ENCODE results near the gene COL5A1.

Gene COL5A1

GRCh38 chr9:134848504-134848903 lies 206.9 kb downstream of the COL5A1 start:
- DNase-seq (ENCODE audit: extremely low read depth, low read depth), result no peak
- TF ChIP-seq CTCF (IDR thresholded peaks at IDR 0.05; ENCODE audit: low read depth, low read length), result no peak

GRCh38 chr9:134850611-134851010 lies 209.0 kb downstream of the COL5A1 start:
- no peak for DNase-seq (ENCODE audit: extremely low read depth, low read depth)
- no peak for TF ChIP-seq CTCF (IDR thresholded peaks at IDR 0.05; ENCODE audit: low read depth, low read length)

- no peak for TF ChIP-seq CTCF (IDR thresholded peaks at IDR 0.05; ENCODE audit: low read depth, low read length)
- DNase-seq (ENCODE audit: extremely low read depth, low read depth), result no peak
These were observed 209.4 kb downstream of the COL5A1 start for GRCh38 chr9:134851020-134851419.

GRCh38 chr9:134852906-134853654 lies 211.5 kb downstream of the COL5A1 start:
- TF ChIP-seq CTCF (IDR thresholded peaks at IDR 0.05; ENCODE audit: low read depth, low read length), result no peak
- no peak for DNase-seq (ENCODE audit: extremely low read depth, low read depth)

GRCh38 chr9:134853893-134854292 lies 212.3 kb downstream of the COL5A1 start:
- DNase-seq (ENCODE audit: extremely low read depth, low read depth), result no peak
- no peak for TF ChIP-seq CTCF (IDR thresholded peaks at IDR 0.05; ENCODE audit: low read depth, low read length)

- no peak for DNase-seq (ENCODE audit: extremely low read depth, low read depth)
- no peak for TF ChIP-seq CTCF (IDR thresholded peaks at IDR 0.05; ENCODE audit: low read depth, low read length)
These were observed 213.0 kb downstream of the COL5A1 start for GRCh38 chr9:134854541-134854981.

- no peak for TF ChIP-seq CTCF (IDR thresholded peaks at IDR 0.05; ENCODE audit: low read depth, low read length)
- no peak for DNase-seq (ENCODE audit: extremely low read depth, low read depth)
These were observed 213.8 kb downstream of the COL5A1 start for GRCh38 chr9:134855231-134855899.

Data from AG09319 (cell line).